Measurements from ENCODE around the gene PDC.

- TF ChIP-seq POLR2AphosphoS5 (IDR thresholded peaks at IDR 0.05) (no peak), CTCF (IDR thresholded peaks at IDR 0.05) (no peak)
These were observed 37.2 kb upstream of the PDC start for GRCh38 chr1:186498071-186498470.
